WTC11 (cell line): Measurements from ENCODE around the gene VDR. TPM values are rescaled to one million over a fixed set of nuclear protein-coding genes. Genes with fewer than 3 reads are reported as not detected.

Source experiments
- ATAC-seq: fragments of 200-7000 bp; cut with Tn5 transposase; 2 replicates; pipeline ENCODE4 v1.10.0; 2021; ENCODE audit warnings: mild to moderate bottlenecking, moderate library complexity
- CTCF ChIA-PET: fragments of 300-600 bp; sonication (Branson Sonifier 250); formaldehyde crosslinking; loops from one replicate; lab custom pipeline; 2021; ENCODE audit warnings: antibody characterized with exemption; lab: Charles Lee
- POLR2A ChIA-PET: fragments of 350-600 bp; sonication (Branson Sonifier 250); formaldehyde crosslinking; loops from one replicate; lab custom pipeline; 2021; ENCODE audit warnings: antibody characterized with exemption; lab: Charles Lee
- DNase-seq: peaks from one replicate; pipeline ENCODE4 v3.0.0; 2021; ENCODE audit warnings: low spot score
- H3K27ac Mint-ChIP-seq: 2 replicates; pipeline ENCODE4 v1.8.0; 2021; ENCODE audit warnings: mixed read lengths
- H3K27me3 Mint-ChIP-seq: 2 replicates; pipeline ENCODE4 v1.8.0; 2021; ENCODE audit warnings: low read depth, mild to moderate bottlenecking, moderate library complexity, mixed read lengths
- H3K36me3 Mint-ChIP-seq: 2 replicates; pipeline ENCODE4 v1.8.0; 2021; ENCODE audit warnings: mixed read lengths
- H3K4me1 Mint-ChIP-seq: 2 replicates; pipeline ENCODE4 v1.8.0; 2022; ENCODE audit warnings: mixed read lengths
- H3K4me3 Mint-ChIP-seq: 2 replicates; pipeline ENCODE4 v1.8.0; 2021; ENCODE audit warnings: mild to moderate bottlenecking, moderate library complexity, mixed read lengths
- H3K9me3 Mint-ChIP-seq: 2 replicates; pipeline ENCODE4 v1.8.0; 2021; ENCODE audit warnings: mixed read lengths
- AR ChIP-seq: fragments of 250-450 bp; sonication (Bioruptor Pico); IDR thresholded peaks from 2 replicates; pipeline ENCODE4 v1.9.0; 2021; ENCODE audit warnings: mild to moderate bottlenecking
- E2F5 ChIP-seq: sonication (generic); formaldehyde crosslinking; IDR thresholded peaks from 2 replicates; pipeline ENCODE4 v1.8.1; 2022; ENCODE audit warnings: mild to moderate bottlenecking, moderate library complexity, missing genetic modification reagents
- ELF4 ChIP-seq: sonication (generic); formaldehyde crosslinking; IDR thresholded peaks from 2 replicates; pipeline ENCODE4 v1.8.1; 2022; ENCODE audit warnings: low read depth, mild to moderate bottlenecking, moderate library complexity, missing genetic modification reagents
- ESRRA ChIP-seq: sonication (generic); formaldehyde crosslinking; IDR thresholded peaks from 2 replicates; pipeline ENCODE4 v1.8.1; 2022; ENCODE audit warnings: mild to moderate bottlenecking, missing genetic modification reagents, borderline replicate concordance
- FOXJ3 ChIP-seq: sonication (generic); formaldehyde crosslinking; IDR thresholded peaks from 2 replicates; pipeline ENCODE4 v1.9.0; 2021; ENCODE audit warnings: missing genetic modification reagents, mild to moderate bottlenecking, borderline replicate concordance
- GABPB1 ChIP-seq: sonication (generic); formaldehyde crosslinking; IDR thresholded peaks from 2 replicates; pipeline ENCODE4 v1.8.1; 2023; ENCODE audit warnings: mild to moderate bottlenecking, missing genetic modification reagents
- JUN ChIP-seq: sonication (generic); formaldehyde crosslinking; IDR thresholded peaks from 2 replicates; pipeline ENCODE4 v1.8.0; 2023; ENCODE audit warnings: mild to moderate bottlenecking, missing genetic modification reagents
- MLX ChIP-seq: sonication (generic); formaldehyde crosslinking; IDR thresholded peaks from 2 replicates; pipeline ENCODE4 v1.8.1; 2023; ENCODE audit warnings: mild to moderate bottlenecking, missing genetic modification reagents, moderate library complexity
- SMAD3 ChIP-seq: sonication (generic); formaldehyde crosslinking; IDR thresholded peaks from 2 replicates; pipeline ENCODE4 v1.8.0; 2022; ENCODE audit warnings: missing genetic modification reagents, mild to moderate bottlenecking, borderline replicate concordance
- ZNF396 ChIP-seq: fragments of 250-450 bp; sonication (Bioruptor Pico); IDR thresholded peaks from 2 replicates; pipeline ENCODE4 v1.8.0; 2021; ENCODE audit warnings: mild to moderate bottlenecking, moderate library complexity, borderline replicate concordance
- total RNA-seq: library from RNA; stranded (reverse); gene quantifications from 3 replicates; pipeline ENCODE4 v1.2.3, GENCODE V29; 2021
- TF ChIP-seq, protein P1 (sequence below): fragments of 250-450 bp; sonication (Bioruptor Pico); IDR thresholded peaks from 2 replicates; pipeline ENCODE4 v1.9.0; 2021; ENCODE audit warnings: mild to moderate bottlenecking, borderline replicate concordance
- TF ChIP-seq, protein P2 (sequence below): fragments of 250-450 bp; sonication (Bioruptor Pico); conservative IDR thresholded peaks from 2 replicates; pipeline ENCODE4 v1.9.0; 2021; ENCODE audit warnings: mild to moderate bottlenecking
- TF ChIP-seq, protein P3 (sequence below): sonication (generic); formaldehyde crosslinking; IDR thresholded peaks from 2 replicates; pipeline ENCODE4 v1.8.0; 2022; ENCODE audit warnings: mild to moderate bottlenecking, missing genetic modification reagents

Gene VDR
- total RNA-seq, 1 experiment from 2014 or later = 1.3 TPM

- DNase-seq = no peak
- TF ChIP-seq ZNF396 (no peak), JUN (CRISPR knock-in tag) (no peak), ESRRA (CRISPR knock-in tag) (no peak)
- TF ChIP-seq, all 79 proteins: peak for 0
- ChIA-PET POLR2A (interaction anchor here (0.8 kb wide), 1 partner anchor 10 kb away, joined by 3 read pairs; no protein-coding TSS in a partner anchor), CTCF (interaction anchor here (1.0 to 2.8 kb wide), 5 partner anchors 18 to 62 kb away, joined by 3 to 16 read pairs (median 4); partner anchors contain the start of gene TMEM106C)
- Mint-ChIP-seq H3K27ac (no peak overlapping the region), H3K4me1 (peaks cover 23% of the 10 kb centered on the region), H3K36me3 (no peaks in the 10 kb centered on the region), H3K9me3 (no peaks in the 10 kb centered on the region), H3K4me3 (no peak overlapping the region), H3K27me3 (peaks cover 76% of the 10 kb centered on the region)
- no peak for ATAC-seq
These were observed 3.6 kb downstream of the VDR start for GRCh38 chr12:47901063-47901717.

- no peak for ATAC-seq
- Mint-ChIP-seq H3K27ac (no peak overlapping the region), H3K27me3 (peaks cover 76% of the 10 kb centered on the region), H3K9me3 (no peaks in the 10 kb centered on the region), H3K4me1 (peaks cover 23% of the 10 kb centered on the region), H3K36me3 (no peaks in the 10 kb centered on the region), H3K4me3 (no peak overlapping the region)
- TF ChIP-seq GABPB1 (peak; percentile 47; the same call in 1 of the 2 replicates), E2F5 (CRISPR knock-in tag) (no peak)
- DNase-seq = peak; percentile 26
- CTCF ChIA-PET = interaction anchor here (0.6 to 2.8 kb wide), 6 partner anchors 17 to 63 kb away, joined by 3 to 16 read pairs (median 4); partner anchors contain the start of gene TMEM106C
- POLR2A ChIA-PET = interaction anchor here (0.8 kb wide), 1 partner anchor 9 kb away, joined by 3 read pairs; no protein-coding TSS in a partner anchor
These were observed 4.4 kb downstream of the VDR start for GRCh38 chr12:47900131-47901062.

DNA sequence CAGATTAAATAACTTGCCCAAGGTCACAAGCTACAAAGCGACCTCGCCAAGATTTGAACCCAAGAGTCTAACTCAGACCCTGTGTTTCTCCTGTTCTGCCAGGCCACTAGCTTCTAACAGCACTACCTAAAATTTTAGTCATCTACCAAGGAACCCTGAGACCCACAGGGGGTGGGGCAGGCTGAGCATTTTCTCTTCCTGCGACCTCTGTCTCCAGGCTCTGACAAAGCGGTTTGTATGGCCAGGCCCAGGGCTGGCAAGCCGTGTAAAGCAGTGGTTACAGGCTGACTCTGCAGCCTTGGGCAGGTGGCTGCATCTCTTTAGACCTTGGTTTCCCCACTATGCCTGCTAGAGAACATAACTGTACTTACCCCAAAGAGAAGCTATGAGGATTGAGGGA is 5.3 kb downstream of the VDR start:
- ATAC-seq (no peak), DNase-seq (no peak)
- no peak overlapping the region for H3K27ac Mint-ChIP-seq
- peaks cover 21% of the 10 kb centered on the region for H3K4me1 Mint-ChIP-seq
- H3K36me3 Mint-ChIP-seq = no peaks in the 10 kb centered on the region
- H3K9me3 Mint-ChIP-seq = no peaks in the 10 kb centered on the region
- ChIA-PET CTCF (interaction anchor here (1.5 to 2.8 kb wide), 2 partner anchors 47 to 50 kb away, joined by 4 to 16 read pairs; no protein-coding TSS in a partner anchor), POLR2A (no interaction called here)
- H3K4me3 Mint-ChIP-seq = no peak overlapping the region
- peaks cover 73% of the 10 kb centered on the region for H3K27me3 Mint-ChIP-seq
- TF ChIP-seq MLX (CRISPR knock-in tag) (no peak), AR (CRISPR knock-in tag) (no peak), SMAD3 (no peak), ELF4 (no peak), FOXJ3 (CRISPR knock-in tag) (no peak)
- TF ChIP-seq, protein P1, sequence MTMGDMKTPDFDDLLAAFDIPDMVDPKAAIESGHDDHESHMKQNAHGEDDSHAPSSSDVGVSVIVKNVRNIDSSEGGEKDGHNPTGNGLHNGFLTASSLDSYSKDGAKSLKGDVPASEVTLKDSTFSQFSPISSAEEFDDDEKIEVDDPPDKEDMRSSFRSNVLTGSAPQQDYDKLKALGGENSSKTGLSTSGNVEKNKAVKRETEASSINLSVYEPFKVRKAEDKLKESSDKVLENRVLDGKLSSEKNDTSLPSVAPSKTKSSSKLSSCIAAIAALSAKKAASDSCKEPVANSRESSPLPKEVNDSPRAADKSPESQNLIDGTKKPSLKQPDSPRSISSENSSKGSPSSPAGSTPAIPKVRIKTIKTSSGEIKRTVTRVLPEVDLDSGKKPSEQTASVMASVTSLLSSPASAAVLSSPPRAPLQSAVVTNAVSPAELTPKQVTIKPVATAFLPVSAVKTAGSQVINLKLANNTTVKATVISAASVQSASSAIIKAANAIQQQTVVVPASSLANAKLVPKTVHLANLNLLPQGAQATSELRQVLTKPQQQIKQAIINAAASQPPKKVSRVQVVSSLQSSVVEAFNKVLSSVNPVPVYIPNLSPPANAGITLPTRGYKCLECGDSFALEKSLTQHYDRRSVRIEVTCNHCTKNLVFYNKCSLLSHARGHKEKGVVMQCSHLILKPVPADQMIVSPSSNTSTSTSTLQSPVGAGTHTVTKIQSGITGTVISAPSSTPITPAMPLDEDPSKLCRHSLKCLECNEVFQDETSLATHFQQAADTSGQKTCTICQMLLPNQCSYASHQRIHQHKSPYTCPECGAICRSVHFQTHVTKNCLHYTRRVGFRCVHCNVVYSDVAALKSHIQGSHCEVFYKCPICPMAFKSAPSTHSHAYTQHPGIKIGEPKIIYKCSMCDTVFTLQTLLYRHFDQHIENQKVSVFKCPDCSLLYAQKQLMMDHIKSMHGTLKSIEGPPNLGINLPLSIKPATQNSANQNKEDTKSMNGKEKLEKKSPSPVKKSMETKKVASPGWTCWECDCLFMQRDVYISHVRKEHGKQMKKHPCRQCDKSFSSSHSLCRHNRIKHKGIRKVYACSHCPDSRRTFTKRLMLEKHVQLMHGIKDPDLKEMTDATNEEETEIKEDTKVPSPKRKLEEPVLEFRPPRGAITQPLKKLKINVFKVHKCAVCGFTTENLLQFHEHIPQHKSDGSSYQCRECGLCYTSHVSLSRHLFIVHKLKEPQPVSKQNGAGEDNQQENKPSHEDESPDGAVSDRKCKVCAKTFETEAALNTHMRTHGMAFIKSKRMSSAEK (CRISPR knock-in tag) = no peak
- TF ChIP-seq, protein P2, sequence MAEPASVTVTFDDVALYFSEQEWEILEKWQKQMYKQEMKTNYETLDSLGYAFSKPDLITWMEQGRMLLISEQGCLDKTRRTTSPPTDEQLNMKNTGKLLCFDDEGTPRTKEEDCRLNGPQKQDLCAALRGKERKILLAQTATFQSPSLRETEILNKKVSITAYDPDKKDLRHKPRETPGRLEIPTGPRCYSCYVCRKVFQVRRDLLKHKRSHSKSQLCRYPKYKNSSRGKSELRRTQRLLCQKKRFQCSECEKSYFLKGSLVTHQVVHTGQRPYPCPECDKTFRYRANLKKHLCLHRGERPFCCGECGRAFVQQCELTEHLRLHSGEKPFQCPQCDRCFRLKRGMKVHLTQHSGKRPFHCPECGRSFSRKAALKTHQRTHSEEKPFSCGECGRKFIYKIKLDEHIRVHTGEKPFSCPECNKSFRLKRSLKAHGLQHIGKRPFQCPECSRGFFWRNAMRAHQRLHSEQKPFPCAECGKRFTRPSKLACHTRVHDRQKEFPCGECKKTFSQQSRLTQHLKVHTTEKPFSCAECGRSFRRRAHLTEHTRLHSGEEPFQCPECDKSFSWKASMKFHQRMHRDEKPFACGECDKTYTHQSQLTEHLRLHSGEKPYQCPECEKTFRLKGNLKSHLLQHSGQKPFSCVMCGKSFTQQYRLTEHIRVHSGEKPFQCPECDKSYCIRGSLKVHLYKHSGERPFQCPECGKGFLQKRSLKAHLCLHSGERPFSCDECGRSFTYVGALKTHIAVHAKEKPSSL (CRISPR knock-in tag) = no peak
- TF ChIP-seq, protein P3, sequence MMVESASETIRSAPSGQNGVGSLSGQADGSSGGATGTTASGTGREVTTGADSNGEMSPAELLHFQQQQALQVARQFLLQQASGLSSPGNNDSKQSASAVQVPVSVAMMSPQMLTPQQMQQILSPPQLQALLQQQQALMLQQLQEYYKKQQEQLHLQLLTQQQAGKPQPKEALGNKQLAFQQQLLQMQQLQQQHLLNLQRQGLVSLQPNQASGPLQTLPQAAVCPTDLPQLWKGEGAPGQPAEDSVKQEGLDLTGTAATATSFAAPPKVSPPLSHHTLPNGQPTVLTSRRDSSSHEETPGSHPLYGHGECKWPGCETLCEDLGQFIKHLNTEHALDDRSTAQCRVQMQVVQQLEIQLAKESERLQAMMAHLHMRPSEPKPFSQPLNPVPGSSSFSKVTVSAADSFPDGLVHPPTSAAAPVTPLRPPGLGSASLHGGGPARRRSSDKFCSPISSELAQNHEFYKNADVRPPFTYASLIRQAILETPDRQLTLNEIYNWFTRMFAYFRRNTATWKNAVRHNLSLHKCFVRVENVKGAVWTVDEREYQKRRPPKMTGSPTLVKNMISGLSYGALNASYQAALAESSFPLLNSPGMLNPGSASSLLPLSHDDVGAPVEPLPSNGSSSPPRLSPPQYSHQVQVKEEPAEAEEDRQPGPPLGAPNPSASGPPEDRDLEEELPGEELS (CRISPR knock-in tag) = no peak
